Sciatic nerve (tissue), 2 donors: Measurements from ENCODE around the gene MAZ. TPM values are rescaled to one million over a fixed set of nuclear protein-coding genes. Genes with fewer than 3 reads are reported as not detected.
"Not testable (repeated sequence)": the region's sequence is repeated elsewhere in the genome, so short reads cannot be mapped to it uniquely, and the experiment has no call there.

Source experiments
- ATAC-seq: fragments of 200-7000 bp; cut with Tn5 transposase; one replicate; pipeline ENCODE4 v1.9.1; 2020; ENCODE audit warnings: mild to moderate bottlenecking, moderate library complexity
- DNase-seq: peaks from one replicate; pipeline ENCODE4 v3.0.0-alpha.2; 2020; ENCODE audit warnings: low spot score
- intact Hi-C: fragments of 100-400 bp; cut with DNase I; formaldehyde crosslinking; loops from one replicate; pipeline ENCODE4 v1.14.2; 2022
- total RNA-seq: library from RNA; stranded (reverse); fragmentation: NEBNext Ultra II Directional; extraction: Animal tissue kit (Norgen Biotek cat#: 25700); gene quantifications from one replicate; pipeline ENCODE4 v1.2.1, GENCODE V29; 2021
- donor health status: DM: no; HTN: no; CAD: no.
- donor health status: DM: no; HTN: no; CAD: no.

Gene MAZ
- total RNA-seq, 1 donor from 2014 or later, result 123 TPM

DNA sequence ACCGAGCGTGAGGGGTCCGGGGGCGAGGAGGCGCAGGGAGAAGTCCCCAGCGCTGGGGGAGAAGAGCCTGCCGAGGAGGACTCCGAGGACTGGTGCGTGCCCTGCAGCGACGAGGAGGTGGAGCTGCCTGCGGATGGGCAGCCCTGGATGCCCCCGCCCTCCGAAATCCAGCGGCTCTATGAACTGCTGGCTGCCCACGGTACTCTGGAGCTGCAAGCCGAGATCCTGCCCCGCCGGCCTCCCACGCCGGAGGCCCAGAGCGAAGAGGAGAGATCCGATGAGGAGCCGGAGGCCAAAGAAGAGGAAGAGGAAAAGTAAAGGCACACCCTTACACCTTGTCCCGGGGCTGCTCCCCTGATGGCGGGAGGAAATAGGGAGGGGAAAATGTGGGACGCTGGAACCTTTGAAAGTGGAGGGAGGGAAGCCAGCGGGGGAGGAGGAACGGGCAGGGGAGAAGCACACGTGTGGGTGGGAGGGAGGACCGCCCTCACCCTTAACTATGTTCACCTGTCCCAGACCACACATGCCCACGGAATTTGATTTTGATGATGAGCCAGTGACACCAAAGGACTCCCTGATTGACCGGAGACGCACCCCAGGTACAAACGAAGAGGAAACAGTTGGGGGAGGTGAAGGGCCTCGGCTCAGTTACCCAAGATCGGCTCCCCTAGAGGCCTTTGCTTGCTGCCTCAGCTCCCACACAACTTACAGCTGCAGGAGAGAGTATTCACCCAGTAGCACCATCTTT, 10.5 kb downstream of the MAZ start:
- intact Hi-C loops, result no loop called here
- ATAC-seq, result peak; percentile 31
- peak; percentile 76 for DNase-seq

DNA sequence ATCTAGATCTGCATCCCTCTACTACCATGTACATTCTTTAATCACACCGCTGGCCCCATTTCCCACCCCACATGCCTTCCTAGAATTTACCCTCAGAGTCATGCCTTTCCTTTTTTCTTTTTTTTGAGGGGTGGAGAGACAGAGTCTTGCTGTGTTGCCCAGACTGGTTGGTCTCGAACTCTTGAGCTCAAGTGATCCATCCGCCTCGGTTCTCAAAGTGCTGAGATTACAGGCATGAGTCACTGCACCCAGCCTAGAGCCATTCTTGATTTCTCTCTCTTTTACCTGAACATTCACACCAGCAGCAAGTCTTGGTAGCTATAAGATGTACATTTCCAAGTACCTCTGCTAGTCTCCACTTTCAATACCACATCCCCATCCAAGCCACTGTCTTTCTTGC, 11.8 kb downstream of the MAZ start:
- intact Hi-C loops, result no loop called here
- no peak for DNase-seq
- no peak for ATAC-seq

DNA sequence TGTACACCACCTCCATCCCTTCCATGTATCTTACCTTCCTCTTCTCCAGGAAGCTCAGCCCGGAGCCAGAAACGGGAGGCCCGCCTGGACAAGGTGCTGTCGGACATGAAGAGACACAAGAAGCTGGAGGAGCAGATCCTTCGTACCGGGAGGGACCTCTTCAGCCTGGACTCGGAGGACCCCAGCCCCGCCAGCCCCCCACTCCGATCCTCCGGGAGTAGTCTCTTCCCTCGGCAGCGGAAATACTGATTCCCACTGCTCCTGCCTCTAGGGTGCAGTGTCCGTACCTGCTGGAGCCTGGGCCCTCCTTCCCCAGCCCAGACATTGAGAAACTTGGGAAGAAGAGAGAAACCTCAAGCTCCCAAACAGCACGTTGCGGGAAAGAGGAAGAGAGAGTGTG, 13.2 kb downstream of the MAZ start:
- DNase-seq, result no peak
- intact Hi-C loops, result no loop called here
- ATAC-seq, result no peak

DNA sequence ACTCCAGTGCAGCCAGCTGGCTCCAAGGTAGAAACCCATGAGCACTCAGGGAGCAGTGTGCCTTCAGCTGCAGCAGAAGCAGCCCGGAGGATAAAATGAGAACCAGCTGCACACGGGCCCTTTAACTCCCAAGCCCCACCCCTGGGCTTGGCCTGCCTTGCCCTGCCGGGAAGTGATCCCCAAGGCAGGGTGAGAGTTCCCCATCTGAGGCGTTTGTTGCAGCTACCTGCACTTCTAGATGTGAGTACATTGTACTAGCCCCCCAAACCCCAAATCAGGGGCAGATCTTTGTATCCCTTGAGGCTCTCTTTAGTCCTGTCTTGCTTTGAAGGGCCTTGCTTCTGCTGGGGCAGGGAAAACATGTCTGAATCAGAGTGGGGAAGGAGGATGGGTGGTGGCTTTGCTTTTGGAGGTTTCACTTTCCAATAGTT, 14.0 kb downstream of the MAZ start, which contains the start of gene MVP:
Gene MVP (plus strand): TSS at position 192 of the 431 bp plus-strand sequence. CDS start 10,088 bp downstream, outside the sequence.
- DNase-seq (peak; percentile 86), ATAC-seq (peak; percentile 54)
- intact Hi-C loops, result no loop called here

DNA sequence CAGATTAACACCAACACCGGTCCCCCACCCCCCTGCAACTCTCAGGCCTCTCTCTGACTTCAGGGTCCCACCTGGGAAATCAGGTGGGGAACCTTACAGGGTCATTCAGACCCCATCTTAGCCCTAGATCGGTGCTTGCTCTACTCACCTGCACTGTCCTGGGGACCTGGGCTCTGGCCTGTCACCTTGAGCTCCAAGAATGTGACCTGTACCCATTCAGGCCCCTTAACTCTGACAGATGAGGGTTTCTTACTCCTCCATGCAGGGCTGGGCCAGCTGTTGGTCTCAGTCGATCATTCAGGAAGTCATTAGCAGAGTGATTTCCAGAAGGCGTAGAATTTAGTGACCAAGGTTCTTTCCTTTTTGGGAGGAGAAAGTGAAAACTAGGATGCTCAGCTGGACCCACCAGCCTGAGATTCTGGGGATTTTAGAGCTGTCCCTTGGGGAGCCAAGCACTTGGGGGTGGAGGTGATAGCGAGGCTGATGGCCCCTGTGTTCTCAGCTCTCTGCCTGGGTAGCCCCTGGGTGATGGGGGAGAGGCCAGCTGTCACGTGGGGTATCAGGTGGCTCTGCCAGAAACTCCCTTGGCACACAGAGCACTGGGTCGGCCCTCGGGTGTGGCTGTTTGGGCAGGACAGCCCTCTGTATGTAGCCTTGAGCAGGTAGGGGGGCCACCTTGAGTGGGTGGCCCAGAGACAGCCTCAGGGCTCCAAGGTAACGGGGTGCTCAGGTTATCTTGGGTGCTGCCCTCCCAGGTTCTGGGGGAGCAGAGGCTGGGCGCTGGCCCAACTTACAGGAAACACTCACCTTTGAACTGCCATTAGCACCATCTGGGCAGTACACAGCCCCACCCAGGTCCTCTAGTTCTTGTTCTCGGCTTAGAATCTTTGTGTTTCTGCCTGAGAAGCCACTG, 14.7 kb downstream of the MAZ start:
- DNase-seq (no peak), ATAC-seq (peak; percentile 41)
- intact Hi-C loops, result no loop called here

DNA sequence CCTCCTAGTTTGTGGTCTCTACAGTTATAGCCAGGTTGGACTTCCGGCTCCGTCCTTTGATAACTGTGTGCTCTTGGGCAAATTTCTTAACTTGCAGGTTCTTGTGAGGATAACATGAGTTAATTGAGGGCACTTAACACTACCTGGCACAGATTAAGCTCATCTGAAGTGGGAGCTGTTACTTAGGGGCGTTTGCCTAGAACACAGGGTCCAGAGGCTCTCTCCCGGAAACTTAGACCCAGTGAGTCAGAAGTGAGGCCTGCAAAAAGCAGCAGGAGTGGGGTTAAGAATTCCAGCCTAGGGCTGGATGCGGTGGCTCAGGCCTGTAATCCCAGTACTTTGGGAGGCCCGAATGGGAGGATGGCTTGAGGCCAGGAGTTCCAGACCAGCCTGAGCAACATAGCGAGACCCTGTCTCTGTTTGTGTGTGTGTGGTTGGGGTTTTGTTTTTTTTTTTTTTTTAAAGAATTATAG, 15.3 kb downstream of the MAZ start:
- DNase-seq (no peak), ATAC-seq (no peak)
- intact Hi-C loops, result no loop called here

DNA sequence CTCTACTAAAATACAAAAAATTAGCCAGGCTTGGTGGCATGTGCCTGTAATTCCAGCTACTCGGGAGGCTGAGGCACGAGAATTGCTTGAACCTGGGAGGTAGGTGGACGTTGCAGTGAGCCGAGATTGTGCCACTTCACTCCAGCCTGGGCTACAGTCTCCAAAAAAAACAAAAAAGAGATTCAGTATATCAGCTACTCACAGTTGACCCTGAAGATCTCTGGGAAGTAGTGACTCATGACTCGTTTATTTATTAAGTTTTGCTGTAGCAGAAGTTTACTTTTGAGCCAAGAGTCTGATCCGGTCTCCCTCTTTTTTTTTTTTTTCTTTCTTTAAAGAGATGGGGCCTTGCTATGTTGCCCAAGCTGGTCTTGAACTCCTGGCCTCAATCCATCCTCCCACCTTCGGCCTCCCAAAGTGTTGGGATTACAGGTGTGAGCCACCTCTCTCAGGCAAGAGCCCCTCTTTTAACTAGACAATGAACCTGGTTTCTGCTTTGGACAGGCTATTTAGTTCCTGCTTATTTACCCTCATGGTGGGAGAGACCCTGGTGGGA, 18.3 kb downstream of the MAZ start:
- ATAC-seq (peak; percentile 19), DNase-seq (no peak)
- intact Hi-C loops, result no loop called here

DNA sequence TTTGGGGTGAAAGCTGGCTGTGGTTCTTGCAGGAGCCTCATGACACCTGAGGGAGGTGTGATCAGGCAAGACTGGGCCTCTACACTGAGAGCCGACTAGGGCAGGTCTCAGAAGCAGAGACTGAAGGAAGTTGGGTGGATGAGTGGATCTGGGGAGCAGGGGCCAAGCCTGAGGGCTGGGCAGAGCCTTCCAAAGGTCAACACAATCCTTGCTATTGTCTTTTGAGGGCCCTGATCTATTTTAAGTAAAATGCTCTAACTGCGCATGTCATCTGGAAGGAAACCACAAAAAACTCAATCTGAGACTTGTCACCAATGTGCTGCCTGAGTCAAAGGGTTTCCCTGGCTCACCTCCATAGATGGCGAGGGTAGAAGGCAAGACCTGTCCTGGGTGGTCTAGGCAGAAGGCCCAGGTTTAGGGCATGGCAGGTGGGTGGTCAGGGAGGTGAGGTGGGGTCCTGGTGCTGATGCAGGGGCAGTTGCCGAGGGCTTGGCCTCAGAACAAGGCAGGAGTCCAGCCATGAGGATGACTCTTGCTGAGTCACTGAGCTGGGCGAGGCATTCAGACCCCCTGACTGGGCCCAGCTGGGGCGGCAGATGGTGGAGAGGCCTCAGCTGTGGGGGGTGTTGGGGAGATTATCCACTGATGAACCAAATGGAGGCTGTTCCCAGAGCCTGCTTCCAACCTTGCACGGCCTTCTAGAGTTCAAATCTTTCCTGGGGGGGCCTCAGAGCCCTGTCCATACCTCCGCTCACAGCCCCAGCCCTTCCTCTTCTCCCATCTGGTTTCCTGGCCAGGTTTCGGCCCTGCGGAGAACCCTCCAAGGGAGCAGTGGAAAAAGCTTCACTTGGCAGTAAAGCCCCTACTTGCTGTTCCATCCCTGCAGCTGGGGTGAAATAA, 19.1 kb downstream of the MAZ start:
- DNase-seq (no peak), ATAC-seq (peak; percentile 51)
- intact Hi-C loops, result no loop called here

DNA sequence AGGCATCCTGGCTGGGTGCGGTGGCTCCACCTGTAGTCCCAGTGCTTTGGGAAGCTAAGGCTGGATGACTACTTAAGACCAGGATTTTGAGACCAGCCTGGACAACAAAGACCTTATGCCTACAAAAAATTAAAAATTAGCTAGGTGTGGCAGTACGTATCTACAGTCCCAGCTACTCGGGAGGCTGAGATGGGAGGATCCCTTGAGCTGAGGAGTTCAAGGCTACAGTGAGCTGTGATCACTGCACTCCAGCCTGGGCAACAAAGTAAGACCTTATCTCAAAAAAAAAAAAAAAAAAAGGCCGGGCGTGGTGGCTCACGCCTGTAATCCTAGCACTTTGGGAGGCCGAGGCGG, 20.0 kb downstream of the MAZ start:
- intact Hi-C loops, result no loop called here
- DNase-seq, result no peak
- ATAC-seq, result no peak

DNA sequence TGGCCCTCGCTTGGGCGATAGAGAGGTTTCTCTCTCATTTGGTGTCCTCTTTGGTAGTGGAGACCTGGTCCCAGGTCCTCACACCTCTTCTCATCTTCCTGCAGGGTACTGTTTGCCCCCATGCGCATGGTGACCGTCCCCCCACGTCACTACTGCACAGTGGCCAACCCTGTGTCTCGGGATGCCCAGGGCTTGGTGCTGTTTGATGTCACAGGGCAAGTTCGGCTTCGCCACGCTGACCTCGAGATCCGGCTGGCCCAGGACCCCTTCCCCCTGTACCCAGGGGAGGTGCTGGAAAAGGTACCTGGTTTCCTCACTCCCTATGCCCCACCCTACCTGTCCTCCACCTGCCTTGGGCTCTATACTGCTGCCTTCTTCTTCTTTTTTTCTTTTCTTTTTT, 24.4 kb downstream of the MAZ start:
- ATAC-seq (no peak), DNase-seq (no peak)
- intact Hi-C loops, result no loop called here

DNA sequence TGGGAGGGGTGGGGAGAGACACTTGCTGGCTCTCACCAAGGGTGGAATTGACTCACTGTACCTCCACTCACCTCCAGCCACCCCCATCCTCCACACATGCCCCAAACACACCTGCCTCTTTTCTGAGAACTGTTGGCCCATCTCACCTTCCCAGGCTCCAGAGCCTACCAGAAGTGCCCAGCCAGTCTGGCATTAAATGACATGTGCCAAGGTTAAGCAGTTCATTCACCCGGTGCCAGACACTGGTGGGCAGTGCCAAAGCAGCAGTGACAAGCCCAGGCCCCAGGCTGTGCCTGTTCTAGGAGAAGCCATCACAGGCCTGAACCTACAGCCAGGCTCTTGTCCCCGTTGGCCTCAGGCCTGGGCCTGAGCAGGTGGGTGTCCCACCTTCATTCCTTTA, 25.2 kb downstream of the MAZ start:
- DNase-seq (no peak), ATAC-seq (no peak)
- intact Hi-C loops, result no loop called here

DNA sequence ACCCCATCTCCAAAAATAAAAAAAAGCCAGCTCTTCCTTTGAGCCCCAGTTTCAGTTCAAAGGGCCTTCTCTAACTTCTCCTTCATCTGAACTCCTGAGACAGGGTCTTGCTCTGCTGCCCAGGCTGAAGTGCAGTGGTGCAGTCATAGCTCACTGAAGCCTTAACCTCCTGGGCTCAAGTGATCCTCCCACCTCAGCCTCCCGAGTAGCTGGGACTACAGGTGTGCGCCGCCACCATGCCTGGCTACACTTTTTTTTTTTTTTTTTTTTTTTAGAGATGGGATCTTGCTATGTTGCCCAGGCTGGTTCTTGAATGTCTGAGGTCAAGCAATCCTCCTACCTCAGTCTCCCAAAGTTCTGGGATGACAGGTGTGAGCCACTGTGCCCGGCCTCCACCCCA, 26.9 kb downstream of the MAZ start:
- intact Hi-C loops, DNase-seq, ATAC-seq: not testable (repeated sequence)

DNA sequence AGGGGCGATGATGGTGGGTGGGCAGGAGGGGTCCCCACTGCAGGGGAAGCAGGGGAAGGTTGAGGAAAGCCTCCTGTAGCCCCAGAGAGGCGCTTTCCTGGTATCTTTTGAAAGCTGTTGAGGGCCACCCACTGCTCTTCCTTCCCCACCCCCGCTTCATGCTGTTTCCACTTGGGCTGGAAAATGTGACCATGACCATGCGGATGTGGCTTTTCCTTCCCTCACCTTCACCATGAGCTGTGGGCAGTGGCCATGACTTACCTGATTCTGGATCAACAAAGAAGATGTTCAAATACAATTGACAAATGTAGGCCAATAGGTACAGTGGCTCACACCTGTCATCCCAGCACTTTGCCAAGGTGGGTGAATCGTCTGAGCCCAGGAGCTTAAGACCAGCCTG, 27.8 kb downstream of the MAZ start:
- ATAC-seq (no peak), DNase-seq (no peak)
- intact Hi-C loops, result no loop called here

DNA sequence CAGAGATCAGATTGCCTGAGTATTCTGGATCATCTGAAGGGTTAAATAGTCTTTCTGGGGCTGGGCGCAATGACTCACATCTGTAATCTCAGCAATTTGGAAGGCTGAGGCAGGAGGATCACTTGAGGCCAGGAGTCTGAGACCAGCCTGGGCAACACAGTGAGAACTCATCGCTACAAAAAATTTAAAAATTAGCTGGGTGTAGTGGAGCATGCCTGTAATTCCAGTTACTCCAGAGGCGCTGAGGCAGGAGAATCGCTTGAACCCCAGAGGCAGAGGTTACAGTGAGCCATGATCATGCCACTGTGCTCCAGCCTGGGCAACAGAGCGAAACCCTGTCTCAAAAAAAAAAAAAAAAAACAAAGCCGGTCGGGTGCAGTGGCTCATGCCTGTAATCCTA, 29.6 kb downstream of the MAZ start:
- DNase-seq (no peak), ATAC-seq (no peak)
- intact Hi-C loops, result no loop called here

DNA sequence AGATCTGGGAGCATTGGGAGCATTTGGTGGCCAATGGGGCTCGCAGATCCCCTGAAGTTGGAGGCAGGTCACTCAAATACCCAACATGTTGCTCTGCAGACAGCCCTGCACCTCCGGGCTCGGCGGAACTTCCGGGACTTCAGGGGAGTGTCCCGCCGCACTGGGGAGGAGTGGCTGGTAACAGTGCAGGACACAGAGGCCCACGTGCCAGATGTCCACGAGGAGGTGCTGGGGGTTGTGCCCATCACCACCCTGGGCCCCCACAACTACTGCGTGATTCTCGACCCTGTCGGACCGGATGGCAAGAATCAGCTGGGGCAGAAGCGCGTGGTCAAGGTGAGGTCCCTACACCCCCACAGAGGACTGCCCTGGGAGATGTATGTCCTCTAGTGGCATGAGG, 30.3 kb downstream of the MAZ start:
- ATAC-seq (no peak), DNase-seq (no peak)
- intact Hi-C loops, result no loop called here

DNA sequence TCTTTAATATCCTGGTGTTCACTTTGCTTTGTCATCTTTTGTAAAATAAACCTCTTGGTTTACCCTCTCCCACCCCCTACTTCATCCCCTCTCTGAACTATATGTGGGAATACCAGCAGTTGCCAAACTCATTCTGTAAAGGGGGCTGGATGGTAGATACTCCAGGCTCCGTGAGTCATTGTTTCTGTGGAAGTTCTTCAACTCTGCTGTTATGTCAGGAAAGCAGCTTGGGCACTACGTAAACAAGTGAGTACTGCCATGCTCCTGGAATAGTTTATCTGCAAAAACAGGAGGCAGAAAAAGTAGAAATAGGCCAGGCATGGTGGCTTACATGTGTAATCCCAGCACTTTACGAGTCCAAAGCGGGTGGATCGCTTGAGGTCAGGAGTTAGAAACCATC, 31.5 kb downstream of the MAZ start:
- no peak for ATAC-seq
- intact Hi-C loops, result no loop called here
- DNase-seq, result no peak

DNA sequence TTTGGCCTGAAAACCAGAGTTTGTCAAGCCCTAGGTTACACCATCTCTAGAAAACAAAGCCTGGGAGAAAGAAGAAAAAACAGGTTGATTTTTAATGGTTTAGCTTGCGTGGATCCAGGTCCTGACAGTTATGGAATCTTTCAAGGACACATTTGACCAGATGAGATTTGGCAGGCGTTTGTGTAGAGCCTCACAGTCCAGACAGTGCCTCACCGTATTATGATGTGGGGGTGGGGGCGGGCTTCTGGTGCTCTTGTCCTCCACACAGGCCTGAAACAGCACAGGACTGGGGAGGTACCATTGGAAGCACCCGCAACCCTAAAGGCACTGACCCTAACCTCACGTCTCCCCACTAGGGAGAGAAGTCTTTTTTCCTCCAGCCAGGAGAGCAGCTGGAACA, 33.5 kb downstream of the MAZ start:
- intact Hi-C loops, result no loop called here
- DNase-seq (no peak), ATAC-seq (no peak)

DNA sequence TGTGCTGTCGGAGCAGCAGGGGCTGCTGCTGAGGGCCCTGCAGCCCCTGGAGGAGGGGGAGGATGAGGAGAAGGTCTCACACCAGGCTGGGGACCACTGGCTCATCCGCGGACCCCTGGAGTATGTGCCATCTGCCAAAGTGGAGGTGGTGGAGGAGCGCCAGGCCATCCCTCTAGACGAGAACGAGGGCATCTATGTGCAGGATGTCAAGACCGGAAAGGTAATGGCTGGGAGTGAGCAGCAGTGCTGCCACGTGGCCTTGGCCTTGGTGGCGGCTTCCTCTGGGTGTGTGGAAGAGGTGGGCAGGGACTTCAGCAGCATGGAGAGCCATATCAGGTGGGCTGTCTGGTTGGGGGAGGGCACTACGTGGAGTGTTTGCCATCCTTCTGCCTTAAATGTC, 33.9 kb downstream of the MAZ start:
- intact Hi-C loops, result no loop called here
- DNase-seq (no peak), ATAC-seq (no peak)

DNA sequence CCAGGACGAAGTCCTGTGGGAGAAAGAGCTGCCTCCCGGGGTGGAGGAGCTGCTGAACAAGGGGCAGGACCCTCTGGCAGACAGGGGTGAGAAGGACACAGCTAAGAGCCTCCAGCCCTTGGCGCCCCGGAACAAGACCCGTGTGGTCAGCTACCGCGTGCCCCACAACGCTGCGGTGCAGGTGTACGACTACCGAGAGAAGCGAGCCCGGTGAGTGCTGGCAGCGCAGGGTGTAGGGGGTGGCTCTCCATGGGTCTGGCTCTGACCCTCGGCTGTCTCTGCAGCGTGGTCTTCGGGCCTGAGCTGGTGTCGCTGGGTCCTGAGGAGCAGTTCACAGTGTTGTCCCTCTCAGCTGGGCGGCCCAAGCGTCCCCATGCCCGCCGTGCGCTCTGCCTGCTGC, 35.3 kb downstream of the MAZ start:
- no peak for ATAC-seq
- intact Hi-C loops, result no loop called here
- no peak for DNase-seq
